K562 (cell line): ENCODE results near the gene UGT1A9. TPM values are rescaled to one million over a fixed set of nuclear protein-coding genes. Genes with fewer than 3 reads are reported as not detected.

Source experiments
- EP400 ChIP-seq: fragments of 450-650 bp; IDR thresholded peaks from 2 replicates; pipeline ENCODE4 v1.6.1; 2017; ENCODE audit warnings: antibody characterized with exemption, mild to moderate bottlenecking, moderate library complexity
- SNRNP70 ChIP-seq: fragments of 200-400 bp; formaldehyde crosslinking; optimal IDR thresholded peaks from 2 replicates; pipeline ENCODE3; 2017; ENCODE audit warnings: low read depth, low read length
- polyA plus RNA-seq, 8 experiments: library from polyadenylated mRNA; depleted of rRNA in 4 of 8; stranded (reverse) in 5 of 8; unstranded in 3 of 8; fragments of >200 nt; fragmentation: Nextera tagmentation in 2 of 8; fragmentation: Illumina TruSeq in 1 of 8; extraction: Ambion mirVana in 2 of 8; extraction: Trizol in 1 of 8; gene quantifications; 2 replicates each; pipeline versions ENCODE4 v1.2.1 to v1.2.3, GENCODE V29; 2011 to 2014; ENCODE audit warnings: inconsistent platforms in 1 of 8, missing spikeins in 1 of 8
- total RNA-seq, 7 experiments: library from RNA; depleted of rRNA in 6 of 7; stranded (reverse); fragments of >200 nt in 6 of 7; fragmentation: Illumina TruSeq in 2 of 7; extraction: Trizol in 2 of 7; gene quantifications; 2 replicates each; pipeline versions ENCODE4 v1.2.1 to v1.2.3, GENCODE V29; 2011 to 2021; ENCODE audit warnings: low replicate concordance in 1 of 7
- TF ChIP-seq, protein P1 (sequence below): fragments of 450-650 bp; IDR thresholded peaks from 2 replicates; pipeline ENCODE4 v1.6.1; 2016; ENCODE audit warnings: mild to moderate bottlenecking, moderate library complexity
- TF ChIP-seq, protein P2 (sequence below): IDR thresholded peaks from 2 replicates; pipeline ENCODE4 v1.6.1; 2014; ENCODE audit warnings: antibody characterized with exemption

UGT1A9 gene
- total and polyA plus RNA-seq, 9 of the 15 experiments (the other 6 are each of a cell fraction or from before 2014, with no cell fraction given) = 0.09 TPM; not detected in 8

DNA sequence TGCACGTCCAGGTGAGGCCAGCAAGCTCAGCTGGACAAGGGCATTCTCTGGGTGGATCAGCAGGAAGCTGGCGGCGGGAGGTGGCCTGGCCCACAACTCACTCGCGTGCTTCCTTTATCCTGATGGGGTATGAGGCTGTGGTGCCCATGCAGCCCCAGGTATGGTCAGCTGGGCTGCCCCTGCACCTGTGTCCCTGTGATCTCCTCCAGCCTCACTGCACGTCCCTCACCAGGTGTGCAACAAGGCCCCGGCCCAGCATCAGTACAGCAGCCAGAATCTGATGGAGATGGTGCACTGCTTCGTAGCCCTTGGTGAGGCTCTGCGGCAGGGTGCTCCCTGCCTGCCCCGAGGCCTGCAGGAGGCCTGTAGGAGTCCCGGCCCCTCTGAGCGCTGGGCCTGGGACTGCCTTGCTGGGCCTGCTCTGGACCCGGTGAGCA is 124.1 kb downstream of the UGT1A9 start (continued):
- TF ChIP-seq, protein P1, sequence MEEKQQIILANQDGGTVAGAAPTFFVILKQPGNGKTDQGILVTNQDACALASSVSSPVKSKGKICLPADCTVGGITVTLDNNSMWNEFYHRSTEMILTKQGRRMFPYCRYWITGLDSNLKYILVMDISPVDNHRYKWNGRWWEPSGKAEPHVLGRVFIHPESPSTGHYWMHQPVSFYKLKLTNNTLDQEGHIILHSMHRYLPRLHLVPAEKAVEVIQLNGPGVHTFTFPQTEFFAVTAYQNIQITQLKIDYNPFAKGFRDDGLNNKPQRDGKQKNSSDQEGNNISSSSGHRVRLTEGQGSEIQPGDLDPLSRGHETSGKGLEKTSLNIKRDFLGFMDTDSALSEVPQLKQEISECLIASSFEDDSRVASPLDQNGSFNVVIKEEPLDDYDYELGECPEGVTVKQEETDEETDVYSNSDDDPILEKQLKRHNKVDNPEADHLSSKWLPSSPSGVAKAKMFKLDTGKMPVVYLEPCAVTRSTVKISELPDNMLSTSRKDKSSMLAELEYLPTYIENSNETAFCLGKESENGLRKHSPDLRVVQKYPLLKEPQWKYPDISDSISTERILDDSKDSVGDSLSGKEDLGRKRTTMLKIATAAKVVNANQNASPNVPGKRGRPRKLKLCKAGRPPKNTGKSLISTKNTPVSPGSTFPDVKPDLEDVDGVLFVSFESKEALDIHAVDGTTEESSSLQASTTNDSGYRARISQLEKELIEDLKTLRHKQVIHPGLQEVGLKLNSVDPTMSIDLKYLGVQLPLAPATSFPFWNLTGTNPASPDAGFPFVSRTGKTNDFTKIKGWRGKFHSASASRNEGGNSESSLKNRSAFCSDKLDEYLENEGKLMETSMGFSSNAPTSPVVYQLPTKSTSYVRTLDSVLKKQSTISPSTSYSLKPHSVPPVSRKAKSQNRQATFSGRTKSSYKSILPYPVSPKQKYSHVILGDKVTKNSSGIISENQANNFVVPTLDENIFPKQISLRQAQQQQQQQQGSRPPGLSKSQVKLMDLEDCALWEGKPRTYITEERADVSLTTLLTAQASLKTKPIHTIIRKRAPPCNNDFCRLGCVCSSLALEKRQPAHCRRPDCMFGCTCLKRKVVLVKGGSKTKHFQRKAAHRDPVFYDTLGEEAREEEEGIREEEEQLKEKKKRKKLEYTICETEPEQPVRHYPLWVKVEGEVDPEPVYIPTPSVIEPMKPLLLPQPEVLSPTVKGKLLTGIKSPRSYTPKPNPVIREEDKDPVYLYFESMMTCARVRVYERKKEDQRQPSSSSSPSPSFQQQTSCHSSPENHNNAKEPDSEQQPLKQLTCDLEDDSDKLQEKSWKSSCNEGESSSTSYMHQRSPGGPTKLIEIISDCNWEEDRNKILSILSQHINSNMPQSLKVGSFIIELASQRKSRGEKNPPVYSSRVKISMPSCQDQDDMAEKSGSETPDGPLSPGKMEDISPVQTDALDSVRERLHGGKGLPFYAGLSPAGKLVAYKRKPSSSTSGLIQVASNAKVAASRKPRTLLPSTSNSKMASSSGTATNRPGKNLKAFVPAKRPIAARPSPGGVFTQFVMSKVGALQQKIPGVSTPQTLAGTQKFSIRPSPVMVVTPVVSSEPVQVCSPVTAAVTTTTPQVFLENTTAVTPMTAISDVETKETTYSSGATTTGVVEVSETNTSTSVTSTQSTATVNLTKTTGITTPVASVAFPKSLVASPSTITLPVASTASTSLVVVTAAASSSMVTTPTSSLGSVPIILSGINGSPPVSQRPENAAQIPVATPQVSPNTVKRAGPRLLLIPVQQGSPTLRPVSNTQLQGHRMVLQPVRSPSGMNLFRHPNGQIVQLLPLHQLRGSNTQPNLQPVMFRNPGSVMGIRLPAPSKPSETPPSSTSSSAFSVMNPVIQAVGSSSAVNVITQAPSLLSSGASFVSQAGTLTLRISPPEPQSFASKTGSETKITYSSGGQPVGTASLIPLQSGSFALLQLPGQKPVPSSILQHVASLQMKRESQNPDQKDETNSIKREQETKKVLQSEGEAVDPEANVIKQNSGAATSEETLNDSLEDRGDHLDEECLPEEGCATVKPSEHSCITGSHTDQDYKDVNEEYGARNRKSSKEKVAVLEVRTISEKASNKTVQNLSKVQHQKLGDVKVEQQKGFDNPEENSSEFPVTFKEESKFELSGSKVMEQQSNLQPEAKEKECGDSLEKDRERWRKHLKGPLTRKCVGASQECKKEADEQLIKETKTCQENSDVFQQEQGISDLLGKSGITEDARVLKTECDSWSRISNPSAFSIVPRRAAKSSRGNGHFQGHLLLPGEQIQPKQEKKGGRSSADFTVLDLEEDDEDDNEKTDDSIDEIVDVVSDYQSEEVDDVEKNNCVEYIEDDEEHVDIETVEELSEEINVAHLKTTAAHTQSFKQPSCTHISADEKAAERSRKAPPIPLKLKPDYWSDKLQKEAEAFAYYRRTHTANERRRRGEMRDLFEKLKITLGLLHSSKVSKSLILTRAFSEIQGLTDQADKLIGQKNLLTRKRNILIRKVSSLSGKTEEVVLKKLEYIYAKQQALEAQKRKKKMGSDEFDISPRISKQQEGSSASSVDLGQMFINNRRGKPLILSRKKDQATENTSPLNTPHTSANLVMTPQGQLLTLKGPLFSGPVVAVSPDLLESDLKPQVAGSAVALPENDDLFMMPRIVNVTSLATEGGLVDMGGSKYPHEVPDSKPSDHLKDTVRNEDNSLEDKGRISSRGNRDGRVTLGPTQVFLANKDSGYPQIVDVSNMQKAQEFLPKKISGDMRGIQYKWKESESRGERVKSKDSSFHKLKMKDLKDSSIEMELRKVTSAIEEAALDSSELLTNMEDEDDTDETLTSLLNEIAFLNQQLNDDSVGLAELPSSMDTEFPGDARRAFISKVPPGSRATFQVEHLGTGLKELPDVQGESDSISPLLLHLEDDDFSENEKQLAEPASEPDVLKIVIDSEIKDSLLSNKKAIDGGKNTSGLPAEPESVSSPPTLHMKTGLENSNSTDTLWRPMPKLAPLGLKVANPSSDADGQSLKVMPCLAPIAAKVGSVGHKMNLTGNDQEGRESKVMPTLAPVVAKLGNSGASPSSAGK = no peak
- TF ChIP-seq, protein P2, sequence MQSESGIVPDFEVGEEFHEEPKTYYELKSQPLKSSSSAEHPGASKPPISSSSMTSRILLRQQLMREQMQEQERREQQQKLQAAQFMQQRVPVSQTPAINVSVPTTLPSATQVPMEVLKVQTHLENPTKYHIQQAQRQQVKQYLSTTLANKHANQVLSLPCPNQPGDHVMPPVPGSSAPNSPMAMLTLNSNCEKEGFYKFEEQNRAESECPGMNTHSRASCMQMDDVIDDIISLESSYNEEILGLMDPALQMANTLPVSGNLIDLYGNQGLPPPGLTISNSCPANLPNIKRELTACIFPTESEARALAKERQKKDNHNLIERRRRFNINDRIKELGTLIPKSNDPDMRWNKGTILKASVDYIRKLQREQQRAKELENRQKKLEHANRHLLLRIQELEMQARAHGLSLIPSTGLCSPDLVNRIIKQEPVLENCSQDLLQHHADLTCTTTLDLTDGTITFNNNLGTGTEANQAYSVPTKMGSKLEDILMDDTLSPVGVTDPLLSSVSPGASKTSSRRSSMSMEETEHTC = no peak
- TF ChIP-seq SNRNP70 (no peak), EP400 (no peak)
- TF ChIP-seq, all 486 proteins: peak for 0
